IPS-15b (cell line): Measurements from ENCODE around the gene SATL1.
"Not testable (repeated sequence)": the region's sequence is repeated elsewhere in the genome, so short reads cannot be mapped to it uniquely, and the experiment has no call there.

Source experiments
- H3K27me3 ChIP-seq: one replicate; pipeline ENCODE4 v1.6.1; 2013; ENCODE audit warnings: low read length; ENCODE audit not compliant: control insufficient read depth, insufficient read depth
- H3K36me3 ChIP-seq: one replicate; pipeline ENCODE4 v1.6.1; 2013; ENCODE audit warnings: low read length; ENCODE audit not compliant: control insufficient read depth, insufficient read depth
- H3K4me1 ChIP-seq: one replicate; pipeline ENCODE4 v1.6.1; 2013; ENCODE audit warnings: mild to moderate bottlenecking, low read length; ENCODE audit not compliant: control insufficient read depth, insufficient read depth
- H3K4me3 ChIP-seq: one replicate; pipeline ENCODE4 v1.5.1; 2013; ENCODE audit warnings: low read depth, low read length
- H3K9ac ChIP-seq: one replicate; pipeline ENCODE4 v1.6.1; 2013; ENCODE audit warnings: low read depth, mild to moderate bottlenecking, low read length
- H3K9me3 ChIP-seq: one replicate; pipeline ENCODE4 v1.6.1; 2013; ENCODE audit warnings: mild to moderate bottlenecking, low read length; ENCODE audit not compliant: control insufficient read depth, insufficient read depth

Gene SATL1, protein sequence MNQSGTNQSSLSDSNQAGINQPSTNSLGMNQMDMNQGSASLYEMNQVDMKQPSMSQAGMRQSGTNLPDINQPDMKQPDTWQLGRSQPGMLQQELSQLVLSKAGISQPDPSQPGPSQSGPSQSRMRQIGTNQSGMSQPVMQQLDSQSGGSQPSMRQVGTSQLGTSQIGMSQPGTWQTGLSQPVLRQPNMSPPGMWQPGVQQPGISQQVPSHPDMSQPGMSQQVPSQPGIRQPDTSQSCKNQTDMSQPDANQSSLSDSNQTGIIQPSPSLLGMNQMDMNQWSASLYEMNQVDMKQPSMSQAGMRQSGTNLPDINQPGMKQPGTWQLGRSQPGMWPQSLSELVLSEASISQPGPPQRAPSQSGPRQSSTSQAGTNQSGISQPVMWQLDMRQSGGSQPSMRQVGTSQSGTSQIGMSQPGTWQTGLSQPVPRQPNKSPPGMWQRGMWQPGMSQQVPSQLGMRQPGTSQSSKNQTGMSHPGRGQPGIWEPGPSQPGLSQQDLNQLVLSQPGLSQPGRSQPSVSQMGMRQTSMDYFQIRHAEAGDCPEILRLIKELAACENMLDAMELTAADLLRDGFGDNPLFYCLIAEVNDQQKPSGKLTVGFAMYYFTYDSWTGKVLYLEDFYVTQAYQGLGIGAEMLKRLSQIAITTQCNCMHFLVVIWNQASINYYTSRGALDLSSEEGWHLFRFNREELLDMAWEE

DNA sequence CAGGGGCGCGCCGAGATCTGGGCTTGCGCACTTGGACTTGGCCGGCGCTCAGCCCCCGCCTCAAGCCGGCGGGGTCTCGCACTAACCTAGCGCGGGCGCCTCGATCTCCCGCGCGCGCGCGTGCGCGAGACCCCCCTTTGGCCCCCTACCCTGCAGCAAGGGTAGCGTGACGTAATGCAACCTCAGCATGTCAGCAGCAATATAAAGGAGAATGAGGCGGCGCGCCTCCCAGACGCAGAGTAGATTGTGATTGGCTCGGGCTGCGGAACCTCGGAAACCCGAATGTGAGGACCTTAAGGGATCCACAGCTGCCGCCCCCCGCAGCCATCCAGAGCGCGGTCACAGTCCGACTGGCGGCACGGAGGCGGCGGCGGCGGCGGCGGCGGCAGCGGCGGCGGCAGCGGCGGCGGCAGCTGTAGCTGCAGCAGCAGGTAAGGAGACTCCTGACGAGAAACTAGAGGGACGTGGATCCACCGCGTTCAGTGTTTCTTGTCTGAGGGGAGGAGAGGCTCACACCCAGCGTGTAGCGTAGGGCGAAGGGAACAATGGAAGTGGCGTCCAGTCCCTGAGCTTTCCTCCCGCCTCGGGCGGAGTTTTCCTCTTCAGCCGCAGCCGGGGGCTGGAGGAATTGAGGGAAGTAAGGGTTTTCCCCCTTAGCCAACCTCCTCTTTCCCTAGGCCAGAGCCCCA lies at the start of gene SATL1, which contains the start of gene ZNF711:
TSS of gene SATL1 (minus strand) at position 19 of the 689 bp plus-strand sequence. CDS start 134,811 bp downstream, outside the sequence.
TSS of gene ZNF711 (plus strand) at position 231 of the 689 bp plus-strand sequence. CDS start 3,582 bp downstream, outside the sequence.
- no peaks in the 10 kb centered on the region for H3K9me3 ChIP-seq
- H3K9ac ChIP-seq, result peak within 1 kb of the TSS; percentile 84
- H3K4me1 ChIP-seq, result no peaks in the 10 kb centered on the region
- H3K4me3 ChIP-seq, result peak within 1 kb of the TSS; percentile 67
- no peaks in the 10 kb centered on the region for H3K36me3 ChIP-seq
- no peaks in the 10 kb centered on the region for H3K27me3 ChIP-seq

DNA sequence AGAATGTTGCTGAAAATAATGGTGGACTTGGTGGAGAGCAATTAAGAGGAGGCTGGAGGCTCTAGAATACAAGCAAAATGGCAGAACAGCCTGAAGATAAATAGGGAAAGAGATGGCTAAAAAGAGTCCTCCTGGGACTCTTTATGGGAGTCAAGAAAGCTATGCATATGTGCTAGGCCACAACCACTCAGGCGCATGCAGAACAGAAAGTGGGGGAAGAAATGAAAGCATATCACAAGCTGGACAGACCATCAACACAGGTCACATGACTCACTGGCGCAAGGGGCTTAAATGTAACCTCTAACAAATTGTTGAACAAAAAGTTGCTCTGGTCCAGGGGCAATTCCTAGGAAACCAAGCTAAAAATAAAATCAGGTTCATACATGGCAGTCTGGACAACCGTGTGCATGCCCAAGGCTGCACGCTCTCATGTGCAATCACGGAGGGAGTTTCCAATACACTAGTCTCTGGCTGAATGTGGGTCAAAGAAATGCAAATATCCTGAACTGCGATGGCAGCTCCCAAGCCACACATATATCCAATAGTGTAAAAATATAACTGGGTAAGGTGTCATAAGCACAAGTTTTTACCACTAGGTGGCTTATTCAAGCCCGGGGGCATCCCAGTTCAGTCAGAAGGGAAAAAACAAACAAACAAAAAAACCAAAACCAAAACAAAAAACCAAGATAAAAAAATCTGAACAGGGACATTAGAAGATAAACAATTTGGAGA lies 45.6 kb upstream of the SATL1 start:
- H3K4me3 ChIP-seq, result no peak overlapping the region
- no peaks in the 10 kb centered on the region for H3K4me1 ChIP-seq
- H3K9ac ChIP-seq, result no peak overlapping the region
- no peaks in the 10 kb centered on the region for H3K27me3 ChIP-seq
- H3K36me3 ChIP-seq, result no peaks in the 10 kb centered on the region
- H3K9me3 ChIP-seq, result no peaks in the 10 kb centered on the region

DNA sequence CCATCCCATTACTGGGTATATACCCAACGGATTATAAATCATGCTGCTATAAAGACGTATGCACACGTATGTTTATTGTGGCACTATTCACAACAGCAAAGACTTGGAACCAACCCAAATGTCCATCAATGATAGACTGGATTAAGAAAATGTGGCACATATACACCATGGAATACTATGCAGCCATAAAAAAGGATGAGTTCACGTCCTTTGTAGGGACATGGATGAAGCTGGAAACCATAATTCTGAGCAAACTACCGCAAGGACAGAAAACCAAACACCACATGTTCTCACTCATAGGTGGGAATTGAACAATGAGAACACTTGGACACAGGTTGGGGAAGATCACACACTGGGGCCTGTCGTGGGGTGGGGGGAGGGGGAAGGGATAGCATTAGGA lies 41.7 kb upstream of the SATL1 start:
- not testable (repeated sequence) for H3K9me3 ChIP-seq, H3K27me3 ChIP-seq, H3K9ac ChIP-seq, H3K4me3 ChIP-seq, H3K4me1 ChIP-seq, H3K36me3 ChIP-seq

DNA sequence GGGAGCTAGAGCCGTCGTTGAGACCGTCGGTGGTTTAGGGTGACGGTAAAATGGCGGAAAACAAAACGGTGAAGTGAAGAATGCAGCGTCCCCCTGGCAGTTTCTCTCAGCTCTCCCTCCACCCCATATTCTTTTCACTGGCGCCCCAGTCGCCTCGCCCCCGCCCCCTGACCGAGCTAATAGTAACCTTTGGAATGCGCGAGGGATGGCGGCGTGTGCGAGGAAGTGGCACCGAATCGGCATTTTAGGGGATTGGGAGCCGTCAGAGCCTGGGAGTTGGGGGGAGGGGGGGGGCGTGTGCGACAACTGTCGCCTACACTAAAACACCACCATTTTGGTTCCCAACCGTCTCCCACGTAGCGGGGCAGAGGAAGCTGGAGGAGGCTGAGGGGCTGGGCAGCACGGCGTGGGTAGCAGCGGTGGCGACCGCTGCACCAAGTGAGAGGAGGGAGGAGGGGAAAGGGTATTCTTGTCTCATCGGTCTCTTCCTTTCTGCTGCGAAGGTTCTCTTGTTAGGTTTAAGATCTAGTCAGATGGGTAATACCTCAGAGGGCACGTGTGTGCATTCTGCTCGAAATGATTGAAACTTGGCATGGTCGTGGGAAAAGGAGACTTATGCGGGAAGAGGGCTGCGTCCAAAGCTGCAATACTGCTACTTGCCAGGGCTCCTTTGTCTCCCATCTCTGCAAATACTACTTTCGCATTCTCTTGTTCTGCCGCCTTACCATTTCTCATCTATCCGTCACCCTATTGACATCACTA lies 1.1 kb upstream of the SATL1 start:
- H3K27me3 ChIP-seq, result no peaks in the 10 kb centered on the region
- peak overlapping the region; percentile 67 for H3K4me3 ChIP-seq
- H3K9me3 ChIP-seq, result no peaks in the 10 kb centered on the region
- H3K9ac ChIP-seq, result peak overlapping the region; percentile 84
- no peaks in the 10 kb centered on the region for H3K4me1 ChIP-seq
- H3K36me3 ChIP-seq, result no peaks in the 10 kb centered on the region

DNA sequence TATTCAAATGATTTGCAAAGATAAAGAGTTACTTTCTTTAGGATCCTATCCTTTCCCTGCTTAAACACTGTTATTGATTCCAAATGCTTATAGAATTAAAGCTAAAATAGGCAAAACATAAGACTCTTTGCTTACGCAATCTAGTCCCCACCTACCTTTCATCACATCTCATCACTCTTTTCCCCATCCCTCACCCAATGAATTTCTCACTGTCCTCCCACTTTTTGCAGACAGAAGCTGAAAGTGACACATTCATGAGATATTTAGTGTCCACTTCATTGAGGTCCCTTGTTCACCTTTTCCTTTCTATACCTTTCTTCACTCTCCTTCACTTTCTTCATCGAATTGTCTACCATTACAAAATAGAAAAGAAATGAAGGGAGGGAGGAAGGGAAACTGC lies 424 bp downstream of the SATL1 start:
- H3K4me1 ChIP-seq, result no peaks in the 10 kb centered on the region
- no peaks in the 10 kb centered on the region for H3K27me3 ChIP-seq
- H3K4me3 ChIP-seq, result peak overlapping the region; percentile 50
- H3K36me3 ChIP-seq, result no peaks in the 10 kb centered on the region
- H3K9me3 ChIP-seq, result no peaks in the 10 kb centered on the region
- H3K9ac ChIP-seq, result no peak overlapping the region

DNA sequence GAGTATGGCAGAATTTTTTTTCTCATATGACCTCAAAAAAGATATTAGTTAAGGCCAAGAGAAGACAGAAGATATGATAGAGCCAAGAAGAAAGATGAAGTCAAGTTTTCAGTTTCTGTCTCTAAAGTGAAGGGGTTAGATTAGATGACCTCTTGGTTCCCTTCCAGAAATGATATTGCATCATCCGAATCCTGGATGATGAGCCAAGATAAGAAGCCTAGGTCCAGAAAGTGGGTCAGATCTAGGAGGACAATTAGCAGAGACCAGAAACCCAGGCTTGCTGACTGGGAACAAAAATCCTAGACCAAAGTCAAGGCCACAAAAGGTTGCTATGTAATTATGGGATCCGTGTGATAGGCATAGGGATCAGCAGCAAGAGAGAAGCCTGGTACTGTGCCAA lies 20.2 kb downstream of the SATL1 start:
- no peaks in the 10 kb centered on the region for H3K36me3 ChIP-seq
- H3K9me3 ChIP-seq, result peaks cover 4% of the 10 kb centered on the region
- no peaks in the 10 kb centered on the region for H3K27me3 ChIP-seq
- H3K9ac ChIP-seq, result no peak overlapping the region
- H3K4me3 ChIP-seq, result no peak overlapping the region
- no peaks in the 10 kb centered on the region for H3K4me1 ChIP-seq

DNA sequence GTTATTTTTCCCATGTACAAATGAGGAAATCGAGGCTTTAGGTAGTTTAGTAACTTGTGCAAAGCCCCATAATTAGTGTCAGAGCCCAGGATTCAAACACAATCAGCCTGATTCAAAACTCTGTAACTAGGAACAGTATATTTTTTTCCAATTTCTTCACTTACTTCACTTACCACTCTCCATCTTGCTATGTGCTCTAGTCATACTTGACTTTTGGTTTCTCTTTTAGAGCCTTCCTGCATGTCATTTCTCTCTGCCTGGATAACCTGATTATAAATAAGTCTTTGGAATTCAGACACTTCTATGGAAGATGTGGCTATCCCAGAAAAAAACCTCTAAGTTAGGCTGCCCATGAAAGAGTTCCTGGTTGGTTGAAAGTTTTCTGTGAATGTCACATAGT lies 22.2 kb downstream of the SATL1 start:
- no peaks in the 10 kb centered on the region for H3K9me3 ChIP-seq
- H3K4me3 ChIP-seq, result no peak overlapping the region
- H3K36me3 ChIP-seq, result no peaks in the 10 kb centered on the region
- no peak overlapping the region for H3K9ac ChIP-seq
- H3K27me3 ChIP-seq, result no peaks in the 10 kb centered on the region
- no peaks in the 10 kb centered on the region for H3K4me1 ChIP-seq

DNA sequence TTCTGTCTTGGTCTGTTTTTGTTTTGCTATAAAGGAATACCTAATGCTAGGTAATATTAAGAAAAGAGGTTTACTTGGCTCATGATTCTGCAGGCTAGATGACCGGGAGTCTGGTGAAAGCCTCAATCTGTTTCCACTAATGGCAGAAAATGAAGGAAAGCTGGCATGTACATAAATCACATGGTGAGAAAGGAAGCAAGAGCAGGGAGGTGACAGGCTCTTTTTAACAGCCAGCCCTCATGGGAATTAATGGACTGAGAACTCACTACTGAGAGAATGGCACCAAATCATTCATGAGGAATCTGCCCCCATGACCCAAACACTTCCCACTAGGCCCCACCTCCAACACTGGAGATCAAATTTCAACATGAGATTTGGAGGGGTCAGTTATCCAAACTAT lies 27.6 kb downstream of the SATL1 start:
- no peaks in the 10 kb centered on the region for H3K36me3 ChIP-seq
- H3K4me1 ChIP-seq, result no peaks in the 10 kb centered on the region
- no peaks in the 10 kb centered on the region for H3K27me3 ChIP-seq
- no peak overlapping the region for H3K4me3 ChIP-seq
- no peaks in the 10 kb centered on the region for H3K9me3 ChIP-seq
- no peak overlapping the region for H3K9ac ChIP-seq

DNA sequence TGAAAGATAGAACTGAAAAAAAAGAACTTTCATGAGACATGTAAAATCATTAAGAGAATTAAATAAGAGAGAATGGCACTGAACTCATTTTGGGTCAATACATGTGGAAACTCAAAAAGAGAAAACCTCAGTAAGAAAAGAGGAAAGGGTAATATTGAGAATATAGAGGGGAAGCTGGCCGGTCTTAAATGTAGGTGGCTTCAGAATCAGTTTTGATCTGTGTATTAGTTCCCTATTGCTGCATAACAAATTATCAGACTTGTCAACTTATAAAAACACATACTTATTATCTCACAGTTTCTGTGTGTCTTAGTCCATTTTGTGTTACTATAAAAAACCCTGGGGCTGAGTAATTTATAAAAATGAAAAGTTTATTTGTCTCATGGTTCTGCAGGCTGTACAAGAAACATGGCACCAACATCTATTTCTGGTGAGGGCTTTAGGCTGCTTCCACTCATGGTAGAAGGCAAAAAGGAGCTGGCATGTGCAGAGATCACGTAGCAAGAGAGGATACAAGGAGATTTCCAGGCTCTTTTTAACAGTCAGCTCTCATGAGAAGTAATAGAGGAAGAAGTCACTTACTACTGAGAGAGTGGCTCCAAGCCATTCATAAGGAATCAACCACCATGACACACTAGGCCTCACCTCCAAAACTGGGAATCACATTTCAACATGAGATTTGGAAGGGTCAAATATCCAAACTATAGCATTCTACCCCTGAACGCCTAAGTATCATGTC lies 29.6 kb downstream of the SATL1 start:
- H3K9ac ChIP-seq, result no peak overlapping the region
- H3K36me3 ChIP-seq, result no peaks in the 10 kb centered on the region
- no peak overlapping the region for H3K4me3 ChIP-seq
- no peaks in the 10 kb centered on the region for H3K4me1 ChIP-seq
- no peaks in the 10 kb centered on the region for H3K27me3 ChIP-seq
- no peaks in the 10 kb centered on the region for H3K9me3 ChIP-seq

DNA sequence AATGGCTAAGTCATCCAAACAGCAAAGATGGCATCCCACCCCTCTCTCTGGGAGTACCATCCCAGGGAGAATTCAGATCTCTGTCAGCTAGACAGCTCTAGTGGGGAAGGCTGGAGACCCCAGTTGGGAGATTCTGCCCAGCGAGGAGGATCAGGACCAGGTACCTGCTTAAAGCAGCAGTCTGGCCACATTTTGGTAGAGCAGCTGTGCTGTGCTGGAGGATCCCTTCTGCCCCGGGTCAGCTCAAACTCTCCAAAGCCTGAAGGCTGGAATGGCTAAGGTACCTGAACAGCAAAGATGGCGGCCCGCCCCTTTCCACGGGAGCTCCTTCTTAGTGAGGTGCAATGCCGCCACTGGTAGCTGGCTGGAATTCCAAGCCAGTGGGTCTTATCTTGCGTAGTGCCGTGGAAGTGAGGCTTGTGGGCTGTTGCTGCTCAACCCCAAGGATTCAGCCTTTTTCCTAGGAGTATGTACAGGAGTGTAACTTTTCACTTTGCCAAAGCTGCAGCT lies 40.1 kb downstream of the SATL1 start:
- Histone ChIP-seq H3K36me3 (no peaks in the 10 kb centered on the region), H3K27me3 (no peaks in the 10 kb centered on the region), H3K4me1 (no peaks in the 10 kb centered on the region), H3K9me3 (peaks cover 6% of the 10 kb centered on the region), H3K9ac (no peak overlapping the region), H3K4me3 (no peak overlapping the region)
